A172 (cell line): ENCODE measurements around the gene SELENOO. TPM values are rescaled to one million over a fixed set of nuclear protein-coding genes. Genes with fewer than 3 reads are reported as not detected.

ENCODE experiments used
- DNase-seq: peaks from one replicate; pipeline ENCODE4 v3.0.0-alpha.2; 2015; ENCODE audit warnings: low spot score
- total RNA-seq: library from RNA; depleted of rRNA; stranded (reverse); fragments of >200 nt; shearing (Covaris generic); gene quantifications from 2 replicates; pipeline ENCODE4 v1.2.3, GENCODE V29; 2014

Gene SELENOO
- total RNA-seq, 1 experiment from 2014 or later = 8.0 TPM

DNA sequence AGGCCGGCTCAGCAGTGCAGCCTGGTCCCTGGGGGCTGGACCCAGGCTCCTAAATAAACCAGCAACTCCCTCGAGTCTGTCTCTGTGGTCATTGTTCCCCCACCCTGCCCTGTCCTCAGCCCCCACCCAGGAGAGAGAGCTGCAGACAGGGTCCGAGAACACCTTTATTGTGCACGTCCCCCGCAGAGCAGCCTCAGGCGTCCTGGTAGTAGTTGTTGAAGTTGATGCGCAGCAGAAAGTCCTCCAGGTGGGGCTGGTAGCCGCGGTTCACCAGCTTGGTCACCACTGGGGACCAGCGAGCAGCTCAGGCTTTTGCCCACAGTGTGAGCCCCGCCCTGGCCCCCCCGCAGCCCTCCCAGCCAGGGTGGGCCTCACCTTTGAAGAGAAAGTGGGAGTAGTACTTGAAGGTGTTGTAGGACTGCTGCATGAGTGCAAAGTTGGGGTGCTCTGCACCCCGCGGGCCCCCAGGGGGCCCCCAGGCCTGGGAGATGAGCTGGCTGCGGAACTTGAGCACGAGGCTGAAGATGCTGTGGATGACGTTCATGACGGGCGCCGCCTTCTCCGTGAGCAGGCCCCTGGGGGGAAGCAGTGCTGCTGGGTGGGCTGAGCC is 16.8 kb downstream of the SELENOO start:
- DNase-seq = no peak

DNA sequence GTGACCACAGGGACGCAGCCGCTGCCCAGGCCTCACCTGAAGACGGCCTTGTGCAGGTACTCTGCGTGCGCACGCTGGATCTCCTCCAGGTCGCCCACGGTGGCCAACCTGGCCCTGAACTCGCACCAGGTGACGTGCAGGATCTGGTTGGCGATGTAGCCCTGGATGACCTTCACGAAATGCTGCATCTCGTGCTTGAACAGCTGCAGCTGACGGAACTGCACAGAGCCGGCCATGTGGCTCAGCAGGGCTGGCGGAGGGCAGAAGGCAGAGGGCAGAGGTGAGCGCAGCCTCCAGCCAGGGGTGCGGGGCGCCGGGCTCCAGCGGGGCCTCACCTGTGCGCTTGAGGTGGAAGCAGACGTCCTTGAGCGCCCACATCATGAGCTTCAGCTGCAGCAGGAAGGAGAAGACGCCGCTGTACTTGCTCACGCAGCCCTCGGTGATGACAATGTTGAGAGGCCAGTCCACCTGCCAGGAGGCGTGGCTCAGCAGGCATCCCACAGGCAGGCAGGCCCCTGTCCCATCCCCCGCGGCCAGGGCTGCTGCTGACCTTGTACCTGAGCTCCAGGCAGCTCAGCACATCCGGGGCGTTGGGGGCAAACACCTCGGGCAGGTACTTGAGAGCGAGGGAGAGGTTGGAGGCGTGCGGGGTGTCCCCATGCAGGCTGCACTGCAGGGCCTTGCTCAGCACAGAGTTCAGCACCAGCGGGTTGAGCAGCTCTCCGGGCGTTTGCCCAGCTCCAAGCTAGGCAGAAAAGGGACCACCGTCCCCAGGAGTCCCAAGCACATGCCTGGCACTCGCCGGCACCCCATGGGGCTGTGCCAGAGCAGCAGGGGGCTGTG is 17.6 kb downstream of the SELENOO start:
- no peak for DNase-seq

DNA sequence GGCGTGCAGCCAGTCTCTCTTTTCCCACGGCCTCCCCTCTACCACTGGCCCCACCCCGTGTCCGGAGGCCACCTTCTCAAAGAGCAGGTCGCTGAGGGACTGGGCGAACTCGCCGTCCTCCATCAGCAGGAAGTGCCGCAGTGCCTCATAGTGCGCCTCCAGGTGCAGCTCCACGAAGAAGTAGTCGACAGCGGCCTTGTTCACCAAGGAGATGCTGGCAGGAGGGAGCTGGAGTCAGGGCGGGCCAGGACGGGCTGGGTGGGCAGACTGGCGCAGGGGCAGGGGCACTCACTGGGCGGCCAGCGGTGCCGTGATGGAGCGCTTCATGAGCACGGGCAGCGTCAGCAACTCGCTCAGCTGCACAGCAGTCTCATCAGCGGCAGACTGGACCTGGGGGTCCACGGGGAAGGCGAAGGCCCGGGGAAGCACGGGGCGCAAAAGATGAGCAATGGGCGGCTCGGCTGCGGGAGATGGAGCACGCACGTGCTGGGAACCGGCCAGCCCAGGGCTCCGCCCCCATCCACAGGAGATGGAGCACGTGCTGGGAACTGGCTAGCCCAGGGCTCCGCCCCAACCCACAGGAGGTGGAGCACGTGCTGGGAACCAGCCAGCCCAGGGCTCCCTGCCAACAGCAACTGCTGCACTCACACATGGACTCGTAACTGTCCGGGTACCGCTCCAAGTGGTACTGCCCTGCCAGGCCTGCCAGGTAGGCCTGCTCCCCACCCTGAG is 18.4 kb downstream of the SELENOO start:
- DNase-seq = peak; percentile 57

DNA sequence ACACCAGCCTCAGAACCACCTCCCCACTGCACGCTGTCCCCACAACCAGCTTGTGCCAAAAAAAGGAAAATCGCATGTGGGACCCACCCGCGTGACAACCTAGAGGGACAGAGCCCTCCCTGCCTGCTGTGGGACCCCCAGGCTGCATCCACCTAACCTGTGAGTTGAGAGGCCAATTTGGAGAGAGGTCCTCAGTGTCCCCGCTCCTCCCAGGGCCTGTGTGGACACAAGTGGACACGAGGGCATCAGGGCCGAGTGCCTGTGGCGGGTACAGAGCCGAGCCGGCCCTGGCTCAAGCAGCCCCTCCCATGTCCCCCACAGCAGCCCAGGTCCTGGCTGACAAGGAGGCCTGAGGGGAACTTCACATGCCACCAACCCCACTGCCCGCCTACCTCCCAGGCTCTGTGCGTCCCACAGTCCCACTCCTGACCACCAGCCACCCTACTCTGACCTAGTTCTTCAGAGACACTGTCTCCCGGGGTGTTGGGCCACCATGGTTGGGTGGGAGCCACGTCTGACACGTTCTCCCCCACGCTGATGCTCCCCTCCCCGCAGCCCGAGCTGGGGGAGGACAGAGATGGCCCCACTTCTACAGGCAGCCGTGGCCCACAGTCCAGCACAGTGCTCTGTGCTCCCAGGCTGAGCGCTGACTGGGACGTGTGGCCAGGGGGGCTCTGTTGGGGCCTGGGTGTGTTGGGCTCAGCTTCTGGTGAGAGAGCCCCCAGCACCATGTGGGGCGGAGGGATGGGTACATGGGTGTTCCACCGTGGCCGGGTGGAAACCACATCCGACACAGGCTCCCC is 19.2 kb downstream of the SELENOO start:
- no peak for DNase-seq

DNA sequence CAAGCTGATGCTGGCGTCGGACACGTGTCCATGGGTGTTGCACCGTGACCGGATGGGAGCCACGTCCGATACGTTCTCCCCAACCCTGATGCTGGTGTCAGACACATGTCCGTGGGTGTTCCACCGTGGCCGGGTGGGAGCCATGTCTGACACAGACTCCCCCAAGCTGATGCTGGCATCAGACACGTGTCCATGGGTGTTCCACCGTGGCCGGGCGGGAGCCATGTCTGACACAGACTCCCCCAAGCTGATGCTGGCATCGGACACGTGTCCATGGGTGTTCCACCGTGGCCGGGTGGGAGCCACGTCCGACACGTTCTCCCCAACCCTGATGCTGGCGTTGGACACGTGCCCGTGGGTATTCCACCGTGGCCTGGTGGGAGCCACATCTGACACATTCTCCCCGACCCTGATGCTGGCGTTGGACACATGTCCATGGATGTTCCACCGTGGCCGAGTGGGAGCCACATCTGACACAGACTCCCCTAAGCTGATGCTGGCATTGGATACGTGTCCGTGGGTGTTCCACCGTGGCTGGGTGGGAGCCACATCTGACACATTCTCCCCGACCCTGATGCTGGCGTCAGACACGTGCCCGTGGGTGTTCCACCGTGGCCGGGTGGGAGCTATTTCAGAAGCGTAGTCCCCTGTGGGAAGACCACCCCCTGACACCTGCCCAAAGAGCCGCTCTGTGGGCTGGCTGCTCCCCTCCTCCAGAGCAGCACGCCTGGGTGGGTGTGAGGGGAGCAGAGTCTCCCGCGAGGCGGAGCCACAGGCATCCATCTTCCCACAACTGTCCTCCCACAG is 20.0 kb downstream of the SELENOO start:
- DNase-seq = no peak

DNA sequence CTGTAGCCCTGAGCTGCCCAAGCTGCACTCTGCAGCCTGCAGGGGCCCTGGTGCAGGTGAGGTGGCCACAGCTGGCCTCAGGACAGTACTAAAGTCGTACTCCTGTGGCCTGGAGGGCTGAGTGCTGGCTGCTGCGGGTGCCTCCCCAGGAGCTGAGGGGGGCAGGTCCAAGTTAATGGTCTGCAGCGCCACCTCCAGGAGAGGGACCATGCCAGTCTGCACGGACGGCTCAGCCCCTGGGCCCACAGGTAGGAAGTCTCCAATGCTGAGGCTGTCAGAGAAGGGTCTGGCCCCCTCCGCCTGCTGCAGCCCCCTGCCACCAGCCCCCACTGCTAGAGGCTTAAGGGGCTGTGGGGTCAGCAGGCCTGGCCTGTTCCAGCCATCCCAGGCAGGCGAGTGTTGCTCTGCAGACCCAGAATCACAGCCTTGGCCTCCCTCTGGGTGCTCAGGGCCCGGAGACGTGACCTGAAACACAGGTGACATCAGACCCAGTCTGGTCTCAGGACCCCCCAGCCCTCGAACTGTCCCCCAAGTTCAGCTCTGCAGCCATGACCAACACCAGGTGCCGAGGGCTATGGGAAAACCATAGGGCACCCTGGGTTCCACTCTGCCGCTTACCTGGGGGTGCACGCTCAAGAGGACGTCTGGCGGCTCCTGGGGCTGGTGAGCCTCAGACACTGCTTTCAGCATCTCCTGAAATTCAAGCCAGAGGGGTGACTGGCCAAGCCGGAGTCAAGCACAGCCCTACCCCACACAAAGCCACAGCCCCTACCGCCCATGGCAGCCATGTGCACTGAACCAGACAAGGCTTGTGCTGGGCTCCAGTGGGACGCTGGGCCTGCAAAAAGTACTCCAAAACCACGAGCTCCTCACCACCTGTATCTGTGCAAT is 20.8 kb downstream of the SELENOO start:
- no peak for DNase-seq

DNA sequence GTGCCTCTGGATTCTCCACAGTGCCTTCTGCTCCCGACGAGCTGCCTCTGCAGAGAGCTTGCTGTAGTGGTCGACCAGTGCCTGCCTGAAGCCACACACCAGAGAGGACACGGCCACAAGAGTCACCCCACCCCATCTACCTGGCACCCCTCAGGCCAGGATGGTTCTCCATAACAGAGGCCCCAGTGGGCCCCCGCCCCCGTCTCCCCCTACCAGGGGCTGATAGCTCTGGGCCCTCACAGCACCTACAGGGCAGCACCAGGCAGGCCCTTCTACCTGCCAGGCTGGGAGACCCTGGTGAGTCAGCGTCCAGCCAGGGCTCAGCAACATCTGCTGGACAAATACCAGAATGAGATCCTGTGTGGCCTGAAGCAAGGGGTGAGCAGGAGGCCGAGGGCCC is 21.7 kb downstream of the SELENOO start:
- DNase-seq = no peak

DNA sequence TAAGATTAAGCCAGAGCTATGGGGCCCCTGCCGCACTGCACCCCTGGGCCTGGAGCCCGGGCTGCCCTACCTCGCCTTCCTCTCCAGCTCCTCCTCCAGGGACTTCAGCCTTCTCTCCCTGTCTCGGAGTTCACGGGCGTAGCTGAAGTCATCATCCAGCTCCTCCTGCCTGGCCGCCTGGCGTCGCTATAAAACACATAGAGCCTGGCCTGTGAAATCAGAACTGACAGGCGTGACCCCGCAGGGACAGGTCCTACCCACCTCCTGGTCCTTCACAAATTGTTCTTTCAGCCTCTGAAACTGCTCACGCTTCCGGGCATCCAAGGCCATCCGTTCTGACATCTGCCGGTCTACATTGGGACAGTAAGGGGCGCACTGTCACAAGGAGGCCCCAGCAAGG is 23.3 kb downstream of the SELENOO start:
- no peak for DNase-seq

DNA sequence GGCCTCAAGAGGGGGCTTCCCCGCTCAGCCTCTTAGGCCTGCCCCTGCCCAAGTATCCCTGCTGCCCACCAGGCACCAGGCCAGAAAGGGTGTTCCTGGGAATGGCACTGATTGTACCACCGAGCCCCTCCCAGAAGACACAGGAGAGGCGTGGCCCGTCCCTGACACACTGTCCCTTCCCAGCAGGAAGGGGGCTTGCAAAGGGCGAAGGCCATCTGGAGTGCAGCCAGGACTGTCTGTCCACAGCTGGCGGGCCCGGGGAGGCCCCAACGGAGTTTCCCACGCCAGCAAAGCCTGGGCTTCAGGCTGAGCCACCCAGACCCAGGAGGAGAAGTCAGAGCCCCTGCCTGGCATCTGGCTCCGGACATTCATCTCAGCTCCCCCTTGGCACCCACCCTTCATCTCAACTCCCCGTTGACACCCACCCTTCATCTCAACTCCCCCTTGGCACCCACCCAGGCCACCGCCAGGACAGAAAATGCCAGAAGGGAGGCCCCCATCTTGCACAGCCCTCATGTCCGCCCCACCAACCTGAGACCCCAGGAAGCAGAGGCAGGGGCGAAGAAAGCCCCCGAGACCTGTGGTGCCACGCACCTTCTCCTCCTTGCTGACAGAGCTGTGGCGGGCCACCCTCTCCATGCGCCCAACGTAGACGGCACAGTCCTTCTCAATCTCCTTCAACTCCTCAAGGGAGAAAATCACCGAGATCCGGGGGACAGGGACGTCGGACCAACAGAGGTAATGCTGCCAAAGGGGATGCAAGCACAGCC is 24.6 kb downstream of the SELENOO start:
- no peak for DNase-seq

DNA sequence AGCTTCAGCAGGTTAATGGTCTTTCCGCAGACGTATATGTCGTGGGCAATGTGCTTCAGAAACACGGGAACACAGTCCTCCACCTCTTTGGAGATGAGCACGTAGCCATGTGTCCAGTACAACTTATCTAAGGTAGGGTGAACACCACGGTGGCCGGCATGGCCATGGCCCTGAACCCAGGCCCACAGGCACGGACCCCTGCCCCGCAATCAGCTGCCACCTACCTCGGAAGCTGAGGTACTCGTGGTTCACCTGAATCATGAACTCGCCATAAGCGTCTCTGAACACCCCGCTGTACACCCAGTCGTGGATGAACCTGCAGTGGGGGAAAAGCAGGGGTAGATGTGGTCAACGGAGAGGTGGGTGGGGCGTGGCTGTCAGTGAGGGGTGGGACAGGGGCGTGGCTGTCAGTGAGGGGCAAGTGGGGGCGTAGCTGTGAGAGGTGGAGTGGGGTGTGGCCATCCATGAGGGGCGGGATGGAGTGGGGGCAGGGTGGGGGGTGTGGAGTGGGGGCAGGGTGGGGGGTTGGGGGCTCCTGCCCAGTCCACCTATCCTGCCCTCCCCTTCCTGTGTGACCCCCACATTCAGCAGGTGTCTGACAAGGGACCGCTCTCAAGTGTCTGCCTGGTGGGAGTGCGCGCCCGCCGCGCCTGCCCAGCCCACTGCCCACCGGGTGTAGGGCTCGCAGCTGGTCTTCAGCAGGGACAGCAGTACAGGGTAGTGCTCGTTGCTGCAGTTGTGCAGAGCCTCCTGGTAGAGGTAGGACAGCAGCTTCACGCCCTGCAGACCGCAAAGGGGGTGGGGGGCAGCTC is 25.5 kb downstream of the SELENOO start:
- no peak for DNase-seq

DNA sequence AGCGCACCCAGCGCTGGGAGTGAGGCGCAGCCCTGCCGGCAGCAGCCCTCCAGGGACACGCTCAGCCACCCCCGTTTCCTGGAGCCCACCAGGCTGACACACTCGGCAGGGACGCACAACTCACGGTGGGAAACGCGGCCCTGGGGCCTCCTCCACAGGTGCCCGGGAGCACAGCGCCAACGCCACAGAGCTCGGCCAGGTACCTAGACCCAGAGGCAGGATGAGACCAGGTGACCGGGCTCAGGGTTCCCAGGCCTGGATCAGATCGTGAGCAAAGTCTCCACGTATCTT is 26.0 kb downstream of the SELENOO start:
- DNase-seq = no peak

DNA sequence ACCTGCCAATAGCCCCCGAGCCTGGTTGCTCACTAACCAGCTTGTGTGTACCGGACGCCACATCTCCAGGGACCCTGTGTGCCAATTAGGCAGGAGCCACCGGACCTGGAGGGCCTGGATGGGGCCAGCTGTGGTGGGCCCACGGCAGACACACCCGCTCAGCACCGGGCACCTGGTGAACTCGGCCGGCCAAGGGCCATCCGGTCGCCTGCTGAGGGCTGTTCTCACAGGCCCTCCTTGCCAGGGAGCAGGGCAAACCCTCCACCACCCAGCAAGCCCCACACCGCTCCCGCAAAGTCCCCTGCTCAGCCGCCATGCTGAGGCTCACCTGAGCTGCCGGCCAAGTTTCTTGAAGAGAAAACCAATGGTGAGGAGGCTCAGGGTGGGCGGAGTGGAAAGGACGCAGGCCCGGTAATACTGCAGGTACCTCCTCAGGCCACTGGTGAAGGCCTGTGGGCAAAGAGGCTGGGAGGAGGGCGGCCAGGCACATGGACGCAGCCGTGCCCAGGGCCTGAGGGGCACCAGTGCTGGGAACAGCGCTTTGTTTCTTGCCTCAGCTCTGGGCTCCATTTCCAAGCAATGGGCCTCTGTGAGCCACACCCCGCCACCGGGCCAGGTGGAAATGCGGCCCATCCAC is 26.9 kb downstream of the SELENOO start:
- DNase-seq = no peak

DNA sequence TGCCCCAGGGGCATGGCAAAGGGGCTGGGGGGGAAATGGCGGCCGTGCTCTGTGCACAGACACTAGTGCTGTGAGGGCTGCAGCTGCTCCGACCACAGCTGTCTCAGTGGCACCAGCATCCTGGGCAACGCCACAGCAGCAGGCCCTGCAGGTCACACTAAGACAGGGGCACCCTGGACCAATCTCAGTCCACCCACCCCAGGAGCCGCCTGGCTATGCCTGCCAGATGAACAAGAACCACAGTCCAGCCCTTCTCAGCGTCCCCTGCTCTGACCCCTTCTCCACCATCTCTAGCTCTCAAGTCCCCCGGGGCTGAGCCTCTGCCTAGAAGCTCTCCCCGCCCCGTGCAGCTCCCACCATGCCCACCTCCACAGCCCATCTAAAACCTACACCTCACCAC is 27.6 kb downstream of the SELENOO start:
- no peak for DNase-seq

DNA sequence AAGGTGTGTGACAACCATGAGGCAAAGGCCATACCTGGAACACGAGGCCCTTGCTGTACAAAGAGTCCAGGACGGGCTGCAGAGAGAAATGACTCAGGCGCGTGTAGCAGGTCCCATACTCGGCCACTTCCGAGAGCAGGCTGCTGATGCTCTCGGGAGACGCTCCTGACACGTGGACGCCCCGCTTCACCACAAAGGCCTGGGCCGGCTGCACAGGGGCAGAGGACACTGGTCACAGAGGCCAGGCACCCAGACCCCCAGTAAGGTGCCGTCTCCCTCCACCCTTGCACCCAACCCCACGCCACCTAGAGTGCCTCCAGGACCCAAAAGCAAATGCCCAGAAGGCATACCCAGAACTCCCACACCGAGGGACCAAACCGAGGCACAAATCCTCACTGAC is 28.6 kb downstream of the SELENOO start:
- no peak for DNase-seq

DNA sequence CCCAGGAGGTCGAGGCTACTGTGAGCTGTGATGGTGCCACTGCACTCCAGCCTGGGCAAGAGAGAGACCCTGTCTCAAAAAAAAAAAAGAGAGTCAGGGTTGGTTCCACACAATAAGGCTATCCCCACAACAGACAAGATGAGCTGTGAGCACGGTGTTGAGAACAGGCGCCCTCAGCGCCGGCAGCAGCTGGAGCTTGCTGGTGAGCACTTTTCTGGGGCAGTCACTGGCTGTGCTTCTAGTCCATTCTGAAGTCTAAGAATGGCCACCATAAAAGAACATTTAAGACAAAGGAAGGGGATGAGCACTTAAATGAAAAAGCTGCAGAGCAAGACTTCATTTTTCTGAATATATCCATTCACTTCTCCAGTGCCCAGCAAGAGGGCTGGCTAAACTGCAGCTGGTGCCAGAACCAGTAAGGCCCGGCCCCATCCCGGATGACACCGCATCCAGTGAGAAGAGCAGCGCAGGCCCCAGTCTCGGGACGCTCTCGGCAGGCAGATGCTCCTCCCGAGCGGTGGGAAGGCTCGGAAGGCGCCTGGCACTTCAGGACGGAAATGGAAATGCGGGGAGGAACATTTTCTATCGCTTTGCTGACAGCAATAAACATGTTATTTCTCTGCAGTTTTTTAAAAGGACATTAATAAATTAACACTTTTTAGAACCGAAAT is 31.8 kb downstream of the SELENOO start:
- DNase-seq = no peak

DNA sequence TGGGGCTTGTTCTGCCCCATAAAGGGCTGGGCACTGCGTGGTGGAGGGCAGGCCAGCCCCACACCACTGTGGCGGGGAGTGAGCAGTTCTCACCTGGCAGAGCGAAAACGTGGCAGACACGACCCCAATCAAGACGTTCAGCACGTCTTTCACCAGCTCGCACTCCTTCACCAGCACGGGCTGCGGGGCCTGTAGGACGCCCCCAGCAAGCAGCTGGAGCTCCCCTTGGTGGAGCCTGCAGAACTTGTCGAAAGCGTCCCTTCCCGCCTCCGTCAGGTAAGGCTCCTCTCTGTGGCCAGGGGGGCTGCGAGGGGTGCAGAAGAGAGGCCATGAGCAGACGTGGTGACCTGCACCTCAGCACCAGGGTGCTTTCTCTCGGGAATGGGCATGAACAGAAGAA is 32.4 kb downstream of the SELENOO start:
- DNase-seq = no peak

DNA sequence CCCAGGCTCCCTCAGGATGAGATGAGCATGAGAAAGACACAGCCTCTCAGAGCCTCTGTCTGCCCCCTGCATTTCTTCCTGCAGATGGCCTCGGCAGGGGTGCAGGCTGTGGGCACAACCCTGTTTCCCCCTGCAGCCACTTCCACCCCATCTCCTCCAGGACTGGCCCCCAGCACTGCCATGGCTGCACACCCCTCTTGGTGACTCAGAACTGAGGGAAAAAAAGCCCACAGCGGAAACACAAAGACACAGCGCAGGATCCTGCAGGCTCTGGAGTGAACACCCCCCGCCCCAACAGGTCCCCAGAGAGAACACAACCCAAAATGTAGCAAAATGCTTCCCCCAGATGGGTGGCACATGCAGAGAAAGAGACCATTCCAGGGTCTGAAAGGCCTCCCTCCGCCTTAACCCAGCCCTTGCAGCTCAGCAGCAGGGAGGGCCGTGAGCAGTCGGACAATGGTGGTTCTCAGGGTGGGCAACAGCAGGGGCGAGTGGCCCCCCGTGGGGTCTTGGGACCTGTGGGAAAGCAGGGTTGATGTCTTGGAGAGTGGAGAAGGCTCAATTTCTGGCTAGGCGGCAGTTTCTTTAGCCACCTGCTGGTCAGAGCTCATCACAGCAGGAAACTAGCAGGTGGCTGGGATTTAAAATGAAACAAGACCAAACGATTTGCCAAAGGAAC is 36.1 kb downstream of the SELENOO start:
- DNase-seq = no peak
